IPS-20b (cell line): ENCODE measurements around the gene RHOT1.
A peak's percentile ranks its signal among the peaks of the same experiment; 100 is the strongest.

Experiments
- H3K27ac ChIP-seq: one replicate; pipeline ENCODE4 v1.5.1; 2013; ENCODE audit warnings: low read length
- H3K27me3 ChIP-seq: 2 replicates; pipeline ENCODE4 v1.6.1; 2013; ENCODE audit warnings: mild to moderate bottlenecking, low read length, inconsistent platforms; ENCODE audit not compliant: insufficient read depth
- H3K36me3 ChIP-seq: 2 replicates; pipeline ENCODE4 v1.6.1; 2013; ENCODE audit warnings: low read depth, mild to moderate bottlenecking, inconsistent platforms, low read length, moderate library complexity; ENCODE audit not compliant: insufficient read depth
- H3K4me1 ChIP-seq: 2 replicates; pipeline ENCODE4 v1.6.1; 2013; ENCODE audit warnings: mild to moderate bottlenecking, control low read depth, inconsistent platforms, low read length, moderate library complexity; ENCODE audit not compliant: insufficient read depth
- H3K4me3 ChIP-seq: 2 replicates; pipeline ENCODE4 v1.5.1; 2013; ENCODE audit warnings: mild to moderate bottlenecking, low read length, inconsistent platforms
- H3K9ac ChIP-seq: 2 replicates; pipeline ENCODE4 v1.6.1; 2013; ENCODE audit warnings: low read depth, mild to moderate bottlenecking, inconsistent platforms, low read length, moderate library complexity
- H3K9me3 ChIP-seq: 2 replicates; pipeline ENCODE4 v1.6.1; 2013; ENCODE audit warnings: mild to moderate bottlenecking, low read depth, low read length, inconsistent platforms; ENCODE audit not compliant: insufficient read depth

Gene RHOT1

GRCh38 chr17:32206861-32207260 is 64.6 kb downstream of the RHOT1 start:
- Histone ChIP-seq H3K4me3 (no peak overlapping the region), H3K27me3 (no peaks in the 10 kb centered on the region), H3K27ac (no peak overlapping the region), H3K9me3 (no peaks in the 10 kb centered on the region), H3K36me3 (peaks cover 37% of the 10 kb centered on the region), H3K4me1 (no peaks in the 10 kb centered on the region), H3K9ac (no peak overlapping the region)

- H3K36me3 ChIP-seq: peaks cover 37% of the 10 kb centered on the region
- H3K4me1 ChIP-seq: no peaks in the 10 kb centered on the region
- H3K4me3 ChIP-seq: no peak overlapping the region
- no peak overlapping the region for H3K9ac ChIP-seq
- no peak overlapping the region for H3K27ac ChIP-seq
- no peaks in the 10 kb centered on the region for H3K27me3 ChIP-seq
- H3K9me3 ChIP-seq: no peaks in the 10 kb centered on the region
Measured at GRCh38 chr17:32208436-32208835, 66.1 kb downstream of the RHOT1 start.

- no peaks in the 10 kb centered on the region for H3K27me3 ChIP-seq
- H3K27ac ChIP-seq: no peak overlapping the region
- no peak overlapping the region for H3K9ac ChIP-seq
- peaks cover 34% of the 10 kb centered on the region for H3K36me3 ChIP-seq
- H3K9me3 ChIP-seq: no peaks in the 10 kb centered on the region
- H3K4me3 ChIP-seq: no peak overlapping the region
- no peaks in the 10 kb centered on the region for H3K4me1 ChIP-seq
Measured at GRCh38 chr17:32209608-32210007, 67.3 kb downstream of the RHOT1 start.

GRCh38 chr17:32211671-32212070 is 69.4 kb downstream of the RHOT1 start:
- no peaks in the 10 kb centered on the region for H3K4me1 ChIP-seq
- H3K9me3 ChIP-seq: no peaks in the 10 kb centered on the region
- H3K27me3 ChIP-seq: no peaks in the 10 kb centered on the region
- no peak overlapping the region for H3K4me3 ChIP-seq
- H3K36me3 ChIP-seq: peaks cover 34% of the 10 kb centered on the region
- H3K27ac ChIP-seq: no peak overlapping the region
- H3K9ac ChIP-seq: no peak overlapping the region

- no peak overlapping the region for H3K27ac ChIP-seq
- no peaks in the 10 kb centered on the region for H3K9me3 ChIP-seq
- H3K4me1 ChIP-seq: no peaks in the 10 kb centered on the region
- no peaks in the 10 kb centered on the region for H3K27me3 ChIP-seq
- no peak overlapping the region for H3K4me3 ChIP-seq
- H3K9ac ChIP-seq: no peak overlapping the region
- H3K36me3 ChIP-seq: 0 out of 2 replicates have a peak, but pooled peaks cover 4% of the 10 kb centered on the region
Measured at GRCh38 chr17:32215696-32216095, 73.4 kb downstream of the RHOT1 start.

- Histone ChIP-seq H3K27me3 (no peaks in the 10 kb centered on the region), H3K4me3 (no peak overlapping the region), H3K36me3 (peaks cover 7% of the 10 kb centered on the region; the same call in 1 of the 2 replicates), H3K9me3 (no peaks in the 10 kb centered on the region), H3K9ac (no peak overlapping the region), H3K4me1 (peaks cover 10% of the 10 kb centered on the region; the same call in 1 of the 2 replicates), H3K27ac (no peak overlapping the region)
Measured at GRCh38 chr17:32222621-32223020, 80.3 kb downstream of the RHOT1 start.

GRCh38 chr17:32223703-32224102 is 81.4 kb downstream of the RHOT1 start:
- H3K36me3 ChIP-seq: peaks cover 7% of the 10 kb centered on the region; the same call in 1 of the 2 replicates
- no peaks in the 10 kb centered on the region for H3K27me3 ChIP-seq
- H3K27ac ChIP-seq: no peak overlapping the region
- no peaks in the 10 kb centered on the region for H3K9me3 ChIP-seq
- H3K4me3 ChIP-seq: no peak overlapping the region
- H3K9ac ChIP-seq: no peak overlapping the region
- H3K4me1 ChIP-seq: peaks cover 20% of the 10 kb centered on the region

GRCh38 chr17:32226886-32227285 is 84.6 kb downstream of the RHOT1 start:
- no peaks in the 10 kb centered on the region for H3K9me3 ChIP-seq
- peaks cover 23% of the 10 kb centered on the region for H3K4me1 ChIP-seq
- H3K27ac ChIP-seq: no peak overlapping the region
- peaks cover 7% of the 10 kb centered on the region; the same call in 1 of the 2 replicates for H3K36me3 ChIP-seq
- H3K9ac ChIP-seq: no peak overlapping the region
- H3K4me3 ChIP-seq: no peak overlapping the region
- no peaks in the 10 kb centered on the region for H3K27me3 ChIP-seq

- Histone ChIP-seq H3K27ac (peak overlapping the region; percentile 41), H3K9ac (peak overlapping the region; percentile 67; the same call in 1 of the 2 replicates), H3K4me3 (peak overlapping the region; percentile 39), H3K4me1 (peaks cover 23% of the 10 kb centered on the region), H3K9me3 (no peaks in the 10 kb centered on the region), H3K36me3 (peaks cover 7% of the 10 kb centered on the region; the same call in 1 of the 2 replicates), H3K27me3 (no peaks in the 10 kb centered on the region)
Measured at GRCh38 chr17:32227910-32228309, 85.6 kb downstream of the RHOT1 start.

GRCh38 chr17:32235588-32235987 is 93.3 kb downstream of the RHOT1 start:
- Histone ChIP-seq H3K4me1 (no peaks in the 10 kb centered on the region), H3K9ac (no peak overlapping the region), H3K27ac (no peak overlapping the region), H3K36me3 (no peaks in the 10 kb centered on the region), H3K27me3 (no peaks in the 10 kb centered on the region), H3K4me3 (no peak overlapping the region), H3K9me3 (no peaks in the 10 kb centered on the region)

- no peaks in the 10 kb centered on the region for H3K36me3 ChIP-seq
- H3K27ac ChIP-seq: no peak overlapping the region
- H3K9me3 ChIP-seq: no peaks in the 10 kb centered on the region
- peaks cover 10% of the 10 kb centered on the region; the same call in 1 of the 2 replicates for H3K4me1 ChIP-seq
- H3K4me3 ChIP-seq: no peak overlapping the region
- no peak overlapping the region for H3K9ac ChIP-seq
- no peaks in the 10 kb centered on the region for H3K27me3 ChIP-seq
Measured at GRCh38 chr17:32239456-32239855, 97.2 kb downstream of the RHOT1 start.

- no peaks in the 10 kb centered on the region for H3K27me3 ChIP-seq
- H3K36me3 ChIP-seq: no peaks in the 10 kb centered on the region
- H3K4me3 ChIP-seq: no peak overlapping the region
- H3K9ac ChIP-seq: no peak overlapping the region
- H3K9me3 ChIP-seq: no peaks in the 10 kb centered on the region
- H3K27ac ChIP-seq: no peak overlapping the region
- peaks cover 10% of the 10 kb centered on the region; the same call in 1 of the 2 replicates for H3K4me1 ChIP-seq
Measured at GRCh38 chr17:32240750-32241149, 98.4 kb downstream of the RHOT1 start.
